CD4-positive, alpha-beta memory T cell (primary cell): ENCODE results near the gene LST1. TPM values are rescaled to one million over a fixed set of nuclear protein-coding genes. Genes with fewer than 3 reads are reported as not detected.
A peak's percentile ranks its signal among the peaks of the same experiment; 100 is the strongest.

Experiments
- CTCF ChIA-PET: fragments of 350-600 bp; sonication (Branson Sonifier 250); formaldehyde crosslinking; loops from one replicate; lab custom pipeline; 2021; ENCODE audit warnings: inconsistent platforms; ENCODE audit not compliant: partially characterized antibody; lab: Charles Lee
- POLR2A ChIA-PET: fragments of 350-600 bp; sonication (Branson Sonifier 250); formaldehyde crosslinking; loops from one replicate; lab custom pipeline; 2021; ENCODE audit not compliant: partially characterized antibody; lab: Charles Lee
- DNase-seq, 5 donors: peaks; one replicate each; pipeline versions ENCODE4 v3.0.0 to v3.0.0-alpha.2; 2020 to 2022; ENCODE audit warnings: mixed read lengths in 1 of 5
- H3K27ac ChIP-seq: one replicate; pipeline ENCODE4 v1.7.0; 2013; ENCODE audit warnings: low read depth, low read length
- H3K27me3 ChIP-seq: 2 replicates; pipeline ENCODE4 v1.7.0; 2013; ENCODE audit warnings: mild to moderate bottlenecking, low read length, moderate library complexity; ENCODE audit not compliant: insufficient read depth
- H3K36me3 ChIP-seq: 2 replicates; pipeline ENCODE4 v1.7.0; 2013; ENCODE audit warnings: mild to moderate bottlenecking, low read length, moderate library complexity; ENCODE audit not compliant: insufficient read depth
- H3K4me1 ChIP-seq: 2 replicates; pipeline ENCODE4 v1.7.0; 2013; ENCODE audit warnings: mild to moderate bottlenecking, low read length, moderate library complexity; ENCODE audit not compliant: insufficient read depth
- H3K4me3 ChIP-seq, 2 donors: one replicate each; pipeline ENCODE4 v1.7.0; 2013; ENCODE audit warnings: low read length in 2 of 2, mild to moderate bottlenecking in 1 of 2
- H3K9me3 ChIP-seq, 2 donors: one replicate each; pipeline ENCODE4 v1.7.0; 2013; ENCODE audit warnings: low read length in 2 of 2, control low read depth in 1 of 2; ENCODE audit not compliant: control insufficient read depth in 1 of 2
- H3K27ac Mint-ChIP-seq, 7 donors: one replicate each; pipeline ENCODE4 v1.8.0; 2020 to 2021; ENCODE audit warnings: mixed read lengths in 7 of 7, mild to moderate bottlenecking in 6 of 7, inconsistent platforms in 3 of 7, moderate library complexity in 3 of 7
- H3K27me3 Mint-ChIP-seq, 2 donors: one replicate each; pipeline ENCODE4 v1.8.0; 2020 to 2021; ENCODE audit warnings: mixed read lengths in 2 of 2
- H3K36me3 Mint-ChIP-seq, 2 donors: one replicate each; pipeline ENCODE4 v1.8.0; 2020 to 2021; ENCODE audit warnings: mixed read lengths in 2 of 2, inconsistent platforms in 1 of 2, mild to moderate bottlenecking in 1 of 2
- H3K4me1 Mint-ChIP-seq, 4 donors: one replicate each; pipeline ENCODE4 v1.8.0; 2020 to 2021; ENCODE audit warnings: mixed read lengths in 4 of 4, mild to moderate bottlenecking in 1 of 4
- H3K4me3 Mint-ChIP-seq, 8 donors: one replicate each; pipeline ENCODE4 v1.8.0; 2020 to 2021; ENCODE audit warnings: mixed read lengths in 8 of 8, mild to moderate bottlenecking in 7 of 8, moderate library complexity in 6 of 8, inconsistent platforms in 3 of 8
- H3K9me3 Mint-ChIP-seq, 8 donors: one replicate each; pipeline ENCODE4 v1.8.0; 2020 to 2021; ENCODE audit warnings: mixed read lengths in 8 of 8, mild to moderate bottlenecking in 5 of 8, inconsistent platforms in 3 of 8, moderate library complexity in 1 of 8
- intact Hi-C: fragments of 100-400 bp; cut with micrococcal nuclease; formaldehyde crosslinking; loops from one replicate; pipeline ENCODE4 v1.15.1; 2023
- polyA plus RNA-seq, 2 donors: library from polyadenylated mRNA; unstranded; fragments of 300-500 nt; fragmentation: Illumina TruSeq; gene quantifications; one replicate each; pipeline ENCODE4 v1.2.3, GENCODE V29; 2021
- total RNA-seq, 2 experiments: library from RNA; stranded (reverse); gene quantifications; one replicate each; pipeline ENCODE4 v1.2.3, GENCODE V29; 2021

LST1 gene
- total and polyA plus RNA-seq, 4 experiments from 2014 or later, result 13.6 to 34.8 (median 25.3) TPM

- ChIA-PET POLR2A (interaction anchor here (0.8 to 52.5 kb wide), 4 partner anchors 5 to 85 kb away, joined by 3 to 3597 read pairs (median 1800); partner anchors contain the start of genes ATP6V1G2, BAG6, DDX39B and LST1), CTCF (interaction anchor here (1.1 to 35.1 kb wide), 7 partner anchors 9 to 75 kb away, joined by 3 to 1152 read pairs (median 10); partner anchors contain the start of genes LTB and NCR3)
- intact Hi-C loops, result loop anchor here (1.0 kb wide), 2 partner anchors 8 to 9 kb away; no protein-coding TSS in a partner anchor
- peak; percentile 81 to 93 (median 83) for DNase-seq
- H3K27me3 Mint-ChIP-seq, result no peaks in the 10 kb centered on the region
- peak overlapping the region; percentile 7 to 83 (median 72) for H3K4me3 Mint-ChIP-seq
- H3K9me3 ChIP-seq, result no peaks in the 10 kb centered on the region
- H3K4me1 Mint-ChIP-seq, result peaks cover 58 to 87% (median 72%) of the 10 kb centered on the region in 4 donors
- H3K36me3 ChIP-seq, result no peaks in the 10 kb centered on the region
- peaks cover 90% of the 10 kb centered on the region for H3K4me1 ChIP-seq
- peak overlapping the region; percentile 95 to 99 (median 98) for H3K27ac Mint-ChIP-seq
- H3K27me3 ChIP-seq, result no peaks in the 10 kb centered on the region
- no peak overlapping the region for H3K4me3 ChIP-seq
- peaks cover 16 to 27% of the 10 kb centered on the region in 2 donors for H3K36me3 Mint-ChIP-seq
- peak overlapping the region; percentile 79 for H3K27ac ChIP-seq
- H3K9me3 Mint-ChIP-seq, result peaks cover 0 to 9% (median 0%) of the 10 kb centered on the region in 8 donors
Observed at GRCh38 chr6:31568537-31568961, 17.5 kb upstream of the LST1 start.

- H3K27ac ChIP-seq, result peak overlapping the region; percentile 79
- no peaks in the 10 kb centered on the region for H3K27me3 ChIP-seq
- Mint-ChIP-seq H3K4me3 (peak overlapping the region in 5 of 8 donors; percentile 1 to 67 (median 47)), H3K36me3 (peaks cover 6 to 26% of the 10 kb centered on the region in 2 donors), H3K27ac (peak overlapping the region; percentile 87 to 99 (median 97)), H3K9me3 (peaks cover 0 to 9% (median 0%) of the 10 kb centered on the region in 8 donors), H3K27me3 (no peaks in the 10 kb centered on the region), H3K4me1 (peaks cover 64 to 90% (median 78%) of the 10 kb centered on the region in 4 donors)
- no peaks in the 10 kb centered on the region for H3K36me3 ChIP-seq
- ChIA-PET CTCF (interaction anchor here (1.6 to 35.1 kb wide), 5 partner anchors 11 to 75 kb away, joined by 3 to 1152 read pairs (median 43); partner anchors contain the start of genes LTB and NCR3), POLR2A (interaction anchor here (1.7 to 52.5 kb wide), 3 partner anchors 7 to 82 kb away, joined by 6 to 3597 read pairs (median 3597); partner anchors contain the start of genes ATP6V1G2, BAG6, DDX39B and LST1)
- no peaks in the 10 kb centered on the region for H3K9me3 ChIP-seq
- intact Hi-C loops, result no loop called here
- peaks cover 95% of the 10 kb centered on the region for H3K4me1 ChIP-seq
- peak in 1 of 5 donors; percentile 1 for DNase-seq
- H3K4me3 ChIP-seq, result no peak overlapping the region
Observed at GRCh38 chr6:31569861-31570536, 16.1 kb upstream of the LST1 start.

GRCh38 chr6:31572041-31572911 is 13.8 kb upstream of the LST1 start, which contains the start of gene LTA:
Gene LTA (plus strand): TSS chr6:31572289. CDS start chr6:31572743, 454 bp downstream.
- Histone ChIP-seq H3K27ac (peak within 1 kb of the TSS; percentile 83), H3K27me3 (no peaks in the 10 kb centered on the region), H3K4me1 (peaks cover 83% of the 10 kb centered on the region), H3K36me3 (peaks cover 3% of the 10 kb centered on the region), H3K9me3 (no peaks in the 10 kb centered on the region), H3K4me3 (peak within 1 kb of the TSS; percentile 39 to 62)
- Mint-ChIP-seq H3K27ac (peak within 1 kb of the TSS; percentile 96 to 100 (median 99)), H3K4me1 (peaks cover 68 to 100% (median 79%) of the 10 kb centered on the region in 4 donors), H3K4me3 (peak within 1 kb of the TSS; percentile 88 to 100 (median 99)), H3K27me3 (no peaks in the 10 kb centered on the region), H3K9me3 (peaks cover 0 to 7% (median 0%) of the 10 kb centered on the region in 8 donors), H3K36me3 (peaks cover 15 to 42% of the 10 kb centered on the region in 2 donors)
- ChIA-PET CTCF (interaction anchor here (1.0 to 35.1 kb wide), 6 partner anchors 9 to 26 kb away, joined by 4 to 1152 read pairs (median 324); partner anchors contain the start of genes ATP6V1G2, LST1, LTB and NCR3), POLR2A (interaction anchor here (1.1 to 52.5 kb wide), 3 partner anchors 9 to 77 kb away, joined by 3 to 3597 read pairs (median 3597); partner anchors contain the start of genes ATP6V1G2, DDX39B, LST1 and LTA)
- DNase-seq, result peak; percentile 78 to 90 (median 81)
- intact Hi-C loops, result loop anchor here (1.0 kb wide), 3 partner anchors 8 to 30 kb away; partner anchors contain the start of gene DDX39B

GRCh38 chr6:31573239-31574105 is 12.6 kb upstream of the LST1 start:
- Histone ChIP-seq H3K27ac (peak overlapping the region; percentile 83), H3K4me3 (peak overlapping the region in 1 of 2 donors; percentile 62), H3K27me3 (no peaks in the 10 kb centered on the region), H3K36me3 (peaks cover 12% of the 10 kb centered on the region), H3K9me3 (no peaks in the 10 kb centered on the region), H3K4me1 (peaks cover 82% of the 10 kb centered on the region)
- peak overlapping the region; percentile 96 to 100 (median 99) for H3K27ac Mint-ChIP-seq
- ChIA-PET CTCF (interaction anchor here (1.0 to 19.7 kb wide), 6 partner anchors 9 to 257 kb away, joined by 4 to 962 read pairs (median 10); partner anchors contain the start of genes ATP6V1G2, DDX39B, LST1 and LTB), POLR2A (interaction anchor here (1.5 to 52.5 kb wide), 3 partner anchors 9 to 29 kb away, joined by 4 to 3597 read pairs (median 3597); partner anchors contain the start of genes ATP6V1G2, DDX39B, LST1 and LTA)
- H3K9me3 Mint-ChIP-seq, result peaks cover 0 to 4% (median 0%) of the 10 kb centered on the region in 8 donors
- peak overlapping the region; percentile 57 to 100 (median 98) for H3K4me3 Mint-ChIP-seq
- H3K36me3 Mint-ChIP-seq, result peaks cover 23 to 41% of the 10 kb centered on the region in 2 donors
- intact Hi-C loops, result no loop called here
- peaks cover 60 to 97% (median 75%) of the 10 kb centered on the region in 4 donors for H3K4me1 Mint-ChIP-seq
- DNase-seq, result no peak
- no peaks in the 10 kb centered on the region for H3K27me3 Mint-ChIP-seq

- peaks cover 82% of the 10 kb centered on the region for H3K4me1 ChIP-seq
- H3K4me3 ChIP-seq, result peak overlapping the region; percentile 87 to 99
- H3K36me3 Mint-ChIP-seq, result peaks cover 27 to 45% of the 10 kb centered on the region in 2 donors
- peaks cover 12% of the 10 kb centered on the region for H3K36me3 ChIP-seq
- no peaks in the 10 kb centered on the region for H3K27me3 ChIP-seq
- intact Hi-C loops, result no loop called here
- H3K9me3 ChIP-seq, result no peaks in the 10 kb centered on the region
- POLR2A ChIA-PET, result interaction anchor here (0.6 to 52.5 kb wide), 10 partner anchors 8 to 377 kb away, joined by 3 to 3597 read pairs (median 5); partner anchors contain the start of genes ABHD16A, ATP6V1G2, BAG6 and DDX39B
- DNase-seq, result peak in 1 of 5 donors; percentile 33
- H3K27ac Mint-ChIP-seq, result peak overlapping the region; percentile 96 to 100 (median 99)
- CTCF ChIA-PET, result interaction anchor here (1.0 to 19.7 kb wide), 6 partner anchors 19 to 256 kb away, joined by 3 to 962 read pairs (median 10); partner anchors contain the start of genes ATP6V1G2, DDX39B, LST1 and NCR3
- peaks cover 0 to 4% (median 0%) of the 10 kb centered on the region in 8 donors for H3K9me3 Mint-ChIP-seq
- peak overlapping the region; percentile 83 for H3K27ac ChIP-seq
- H3K27me3 Mint-ChIP-seq, result no peaks in the 10 kb centered on the region
- H3K4me1 Mint-ChIP-seq, result peaks cover 62 to 97% (median 75%) of the 10 kb centered on the region in 4 donors
- peak overlapping the region; percentile 88 to 100 (median 98) for H3K4me3 Mint-ChIP-seq
Observed at GRCh38 chr6:31574106-31575061, 11.7 kb upstream of the LST1 start.
